Inflammatory macrophage treated with lipopolysaccharide for 1 hour (primary cell): Measurements from ENCODE around the gene RIT2.

Source experiments
- DNase-seq, 2 donors: peaks; one replicate each; pipeline ENCODE4 v3.0.0-alpha.2; 2020 to 2022

Gene RIT2

DNA sequence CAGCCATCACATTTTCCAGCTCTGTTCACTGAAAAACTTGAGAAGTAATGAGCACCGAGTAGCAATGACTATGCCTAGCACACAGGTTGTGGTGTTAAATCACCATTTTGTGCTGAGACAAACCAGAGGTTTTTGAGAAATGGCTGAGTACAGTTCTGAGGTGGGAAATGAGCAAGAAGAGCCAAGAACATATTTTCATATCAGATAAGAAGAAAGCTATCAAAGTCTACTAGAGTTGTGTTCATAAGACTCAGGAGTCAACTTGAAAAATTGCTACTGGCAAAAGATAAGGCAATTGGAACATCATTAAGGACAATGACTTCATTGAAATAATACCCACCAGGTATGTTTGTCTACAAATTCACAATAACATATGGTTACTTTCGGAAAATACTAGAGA, 108.1 kb downstream of the RIT2 start:
- no peak for DNase-seq

DNA sequence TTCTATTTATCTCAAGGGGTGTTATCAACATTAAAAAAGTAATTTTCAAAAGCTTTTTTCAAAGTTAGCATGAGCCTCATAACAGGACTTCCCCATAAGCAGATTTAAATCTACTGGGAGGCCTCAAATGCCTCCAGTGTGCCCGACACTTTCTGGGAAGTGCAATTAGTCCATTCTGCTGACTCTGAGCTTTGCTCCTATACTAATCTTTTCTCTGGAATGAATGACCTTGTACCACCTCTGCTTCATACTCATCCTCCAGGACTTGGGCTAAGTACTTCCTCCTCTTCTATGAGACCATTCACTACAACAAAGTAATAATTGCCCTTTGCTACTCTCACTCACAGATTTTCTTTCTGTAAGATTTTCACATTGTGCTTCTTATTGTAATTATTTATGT, 111.1 kb downstream of the RIT2 start:
- DNase-seq, result no peak

DNA sequence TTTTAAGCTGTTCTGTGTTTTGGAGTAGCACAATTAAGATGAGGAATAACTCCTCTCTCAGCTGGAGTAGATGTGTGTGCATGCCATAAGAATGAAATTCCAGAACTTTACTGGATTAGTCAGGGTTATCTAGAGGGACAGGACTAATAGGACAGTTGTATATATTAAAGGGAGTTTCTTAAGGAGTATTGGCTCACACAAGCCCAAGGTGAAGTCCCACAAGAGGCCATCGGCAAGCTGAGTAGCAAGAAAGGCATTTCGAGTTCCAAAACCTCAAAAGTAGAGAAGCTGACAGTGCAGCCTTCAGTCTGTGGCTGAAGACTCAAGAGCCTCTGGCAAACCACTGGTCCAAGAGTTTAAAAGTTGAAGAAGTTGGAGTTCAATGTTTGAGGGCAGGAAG, 113.7 kb downstream of the RIT2 start:
- no peak for DNase-seq

DNA sequence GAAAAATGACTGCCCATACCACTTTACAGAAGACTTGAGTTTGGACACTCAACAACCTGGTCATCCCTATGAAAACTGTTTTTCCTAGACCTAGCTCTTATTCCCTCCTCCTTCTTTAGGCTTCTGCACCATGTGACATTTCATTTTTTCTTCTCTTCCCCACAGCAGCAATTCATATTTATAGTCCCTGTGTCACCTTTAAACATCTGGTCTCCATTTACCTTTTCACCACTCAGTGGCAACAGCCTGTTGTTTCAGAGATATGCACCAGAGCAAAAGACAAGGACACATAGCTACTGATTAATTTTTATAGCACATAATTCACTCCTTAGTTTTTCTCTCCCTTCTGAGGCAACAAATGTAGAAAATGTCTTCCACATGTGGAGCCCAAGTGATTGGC, 118.7 kb downstream of the RIT2 start:
- DNase-seq, result no peak

DNA sequence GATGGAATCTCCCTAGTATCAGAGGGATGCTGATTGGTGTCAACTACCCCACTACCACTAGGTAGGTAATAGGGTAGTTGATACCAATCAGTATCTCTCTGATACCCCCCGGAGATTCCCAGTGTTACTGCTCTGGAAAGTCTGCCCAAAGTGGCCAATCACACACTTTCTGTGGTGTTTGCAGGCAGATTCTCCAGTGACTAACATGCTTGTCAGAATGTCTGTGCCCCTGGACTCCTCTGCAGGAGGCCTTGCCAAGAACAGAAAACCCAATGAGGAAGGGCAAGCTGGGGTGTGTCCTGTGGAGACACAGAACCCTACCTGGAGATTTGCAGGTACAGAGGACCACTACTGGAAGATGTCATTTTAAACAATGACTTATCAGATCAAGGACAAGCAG, 135.1 kb downstream of the RIT2 start:
- DNase-seq, result no peak

DNA sequence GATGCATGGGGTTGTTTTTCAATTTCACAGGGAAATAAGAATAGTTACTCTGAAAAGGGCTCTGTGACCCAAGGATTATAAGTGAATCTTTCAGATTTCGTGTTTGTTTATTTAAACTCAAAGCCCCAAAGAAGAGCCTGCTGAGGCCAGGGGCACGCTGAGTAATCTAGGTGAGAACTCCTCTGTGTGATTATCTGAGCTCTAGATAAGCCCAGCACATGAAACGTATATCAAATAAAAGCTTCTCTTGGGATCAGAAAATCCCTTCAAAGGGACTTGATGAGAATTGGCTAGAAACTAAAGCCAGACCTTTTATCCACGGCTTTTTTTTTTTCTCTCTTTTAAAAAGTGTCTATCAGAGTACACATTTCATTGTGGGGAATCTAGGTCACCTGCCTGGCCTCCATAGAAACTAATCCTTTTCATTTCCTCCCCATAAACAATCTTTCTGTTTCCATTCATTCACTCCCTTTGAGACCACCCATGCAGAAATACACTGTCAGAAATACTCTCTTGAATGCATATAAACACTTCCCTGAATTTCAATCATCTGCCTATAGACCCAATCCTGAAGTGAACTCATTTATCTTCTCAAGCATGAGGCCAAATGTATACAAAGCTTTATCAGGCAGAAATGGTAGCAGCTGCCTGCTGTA, 137.4 kb downstream of the RIT2 start:
- DNase-seq, result no peak

DNA sequence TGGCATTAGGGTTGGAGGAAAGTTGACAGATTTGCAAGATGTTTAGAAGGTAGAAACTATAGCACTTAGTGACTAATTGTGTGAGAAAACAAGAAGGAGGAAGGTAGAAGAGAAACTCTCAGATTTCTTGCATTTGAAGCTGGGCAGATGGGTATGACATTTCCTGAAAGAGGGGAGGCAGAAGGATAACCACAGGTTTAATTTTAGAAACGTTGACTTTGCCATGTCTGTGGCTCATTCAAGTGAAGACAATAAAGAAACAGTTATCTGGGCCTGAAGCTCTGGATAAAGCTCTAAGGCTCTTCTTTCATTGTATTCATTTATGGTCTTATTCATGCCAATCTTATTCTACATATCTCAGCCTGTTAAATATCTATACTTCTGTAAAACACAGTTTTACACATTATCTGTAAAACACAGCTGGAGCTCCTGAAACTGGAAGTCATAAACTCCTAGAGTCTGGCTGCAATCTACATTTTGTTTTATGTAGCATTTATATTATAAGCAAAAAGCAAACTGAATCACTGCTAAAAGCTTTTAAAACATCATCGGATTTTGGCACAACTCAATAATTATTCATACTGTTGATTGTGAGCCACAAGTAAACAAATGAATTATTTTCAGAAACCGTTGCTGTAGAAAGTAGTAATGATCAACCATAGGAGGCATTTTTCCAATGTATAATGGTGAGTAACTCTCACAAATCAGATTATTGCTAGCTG, 138.5 kb downstream of the RIT2 start:
- no peak for DNase-seq

DNA sequence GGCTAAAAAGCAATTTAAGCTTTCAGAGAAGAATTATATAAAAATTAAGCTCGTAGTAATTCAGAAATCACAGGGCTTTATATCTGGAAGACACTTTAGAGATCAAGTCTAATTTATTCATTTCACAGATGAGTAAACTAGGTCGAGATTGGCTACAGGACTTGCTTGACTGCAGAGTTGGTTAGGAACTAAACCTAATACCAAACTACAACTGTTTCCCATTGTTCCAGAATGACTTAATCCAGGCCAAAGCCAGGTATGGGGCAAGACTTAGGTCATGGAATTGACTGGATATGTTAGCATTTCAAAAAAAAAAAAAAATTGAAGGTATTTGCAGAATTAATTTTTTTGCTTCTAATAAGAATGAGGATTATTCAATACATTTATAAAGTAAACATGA, 146.1 kb downstream of the RIT2 start:
- DNase-seq, result no peak

DNA sequence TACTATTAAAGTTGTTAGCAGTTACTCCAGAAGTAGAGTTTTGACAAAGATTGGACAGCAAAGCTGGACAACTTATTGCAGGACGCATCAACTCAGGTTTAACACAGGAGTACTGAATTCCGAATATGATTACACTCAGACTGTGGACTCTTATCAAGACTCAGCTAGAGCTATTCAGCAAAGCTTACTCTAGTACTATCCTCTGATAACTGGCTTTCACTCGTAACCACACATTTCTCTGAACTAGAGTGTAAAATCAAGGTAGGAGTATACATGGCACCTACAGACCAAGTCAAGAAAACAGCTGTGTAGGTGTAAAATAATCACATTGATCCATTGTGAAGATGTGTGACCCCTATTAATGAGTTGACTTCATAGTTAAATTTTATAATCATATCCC, 154.2 kb downstream of the RIT2 start:
- DNase-seq, result no peak

DNA sequence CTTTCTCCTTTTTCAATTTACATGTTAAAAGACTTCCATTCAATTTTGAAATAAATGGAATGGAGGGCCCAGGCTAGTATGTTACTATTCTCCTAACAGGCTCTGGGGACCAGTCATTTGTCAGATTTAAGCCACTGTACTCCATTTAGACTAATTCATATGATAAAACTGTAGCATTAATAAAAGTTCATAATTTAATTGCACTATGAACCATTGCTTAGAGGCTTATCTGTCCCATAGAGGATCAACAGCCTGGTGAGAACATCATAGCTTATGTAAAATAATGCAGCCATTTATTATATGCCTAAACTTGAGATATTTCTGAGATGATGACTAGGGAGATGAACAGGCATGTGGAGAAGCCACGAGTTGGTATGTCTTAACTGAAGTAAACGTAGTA, 156.0 kb downstream of the RIT2 start:
- DNase-seq, result no peak

DNA sequence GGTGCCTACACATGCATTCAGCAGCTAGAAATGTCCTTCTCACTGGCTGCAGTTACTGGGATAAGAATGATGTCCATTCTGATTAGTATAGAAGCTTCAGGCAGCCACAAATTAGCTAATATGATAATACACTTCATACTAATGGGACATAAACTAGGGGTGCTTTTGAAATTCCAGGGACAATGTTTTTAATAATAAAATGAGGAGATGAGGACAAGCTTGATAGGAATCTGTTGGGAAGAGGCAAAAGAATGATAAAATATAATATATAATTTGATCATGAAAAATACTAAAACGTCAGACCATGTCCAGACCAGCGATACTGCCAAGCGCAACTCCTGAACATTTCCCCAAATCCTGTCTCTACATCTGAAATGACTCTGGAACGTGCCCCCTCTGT, 157.1 kb downstream of the RIT2 start:
- DNase-seq, result no peak

DNA sequence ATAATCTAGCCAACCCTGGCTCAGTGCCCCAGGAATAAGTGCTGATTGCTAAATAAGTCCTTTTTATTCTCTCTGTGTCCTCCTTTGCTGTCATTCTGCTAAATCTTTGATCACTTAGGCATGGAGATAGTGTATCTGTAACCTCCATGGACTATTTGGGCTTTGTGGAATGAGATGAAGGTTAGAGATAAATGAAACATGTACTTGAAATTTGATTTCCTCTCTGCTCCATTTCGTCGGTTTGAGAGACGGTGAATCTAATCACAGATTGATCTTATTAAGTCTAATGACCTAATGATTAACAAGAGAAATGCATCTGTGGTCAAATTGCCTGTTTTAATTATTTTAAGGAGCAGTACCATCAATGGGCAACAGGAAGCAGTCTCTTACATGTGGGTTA, 159.2 kb downstream of the RIT2 start:
- DNase-seq, result no peak

DNA sequence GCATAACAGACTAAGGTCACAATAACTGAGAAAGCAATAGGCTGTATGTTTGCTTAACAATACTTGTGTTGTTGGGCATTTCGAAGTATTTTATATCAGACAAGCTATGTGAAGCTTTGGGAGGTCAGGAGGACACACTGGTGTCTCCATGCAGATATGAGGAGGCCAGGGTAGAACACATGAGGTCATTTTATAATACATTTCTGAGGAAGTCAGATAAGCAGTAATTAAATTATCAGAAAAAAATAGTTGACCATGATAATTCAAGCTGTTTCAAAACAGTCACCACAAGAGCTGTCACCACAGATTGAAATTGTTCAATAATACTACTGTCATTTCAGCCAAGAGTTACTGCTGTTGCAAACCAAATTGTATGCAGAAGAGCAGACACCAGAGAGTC, 160.6 kb downstream of the RIT2 start:
- no peak for DNase-seq

DNA sequence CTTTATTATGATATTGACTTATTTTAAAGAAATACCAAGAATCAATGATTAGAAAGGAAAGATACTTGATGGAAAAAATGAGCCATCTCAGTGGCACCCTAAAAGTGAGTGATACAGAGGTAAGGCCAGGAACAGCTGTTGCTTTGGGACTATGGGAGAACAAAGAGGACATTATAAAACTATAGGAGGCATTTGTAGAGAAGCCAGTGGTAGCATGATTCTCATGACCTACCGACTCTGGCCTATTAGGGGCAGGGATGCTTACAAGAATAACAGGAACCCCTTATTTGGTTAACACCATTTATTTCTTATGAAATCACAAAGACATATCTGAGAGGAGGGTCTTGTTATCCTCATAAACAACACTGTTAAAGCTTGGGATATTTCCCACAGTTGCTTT, 162.2 kb downstream of the RIT2 start:
- no peak for DNase-seq

DNA sequence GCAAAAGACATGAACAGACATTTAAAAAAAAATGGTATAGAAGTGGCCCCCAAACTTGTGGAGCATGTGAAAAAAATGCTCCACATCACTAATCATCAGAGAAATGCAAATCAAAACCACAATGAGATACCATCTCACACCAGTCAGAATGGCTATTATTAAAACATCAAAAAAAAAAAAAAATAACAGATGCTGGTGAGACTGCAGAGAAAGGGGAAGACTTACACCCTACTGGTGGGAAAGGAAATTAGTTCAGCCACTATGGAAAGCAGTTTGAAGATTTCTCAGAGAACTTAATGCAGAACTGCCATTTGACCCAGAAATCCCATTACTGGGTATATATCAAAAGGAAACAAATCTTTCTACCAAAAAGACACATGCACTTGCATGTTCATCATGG, 164.8 kb downstream of the RIT2 start:
- no peak for DNase-seq

DNA sequence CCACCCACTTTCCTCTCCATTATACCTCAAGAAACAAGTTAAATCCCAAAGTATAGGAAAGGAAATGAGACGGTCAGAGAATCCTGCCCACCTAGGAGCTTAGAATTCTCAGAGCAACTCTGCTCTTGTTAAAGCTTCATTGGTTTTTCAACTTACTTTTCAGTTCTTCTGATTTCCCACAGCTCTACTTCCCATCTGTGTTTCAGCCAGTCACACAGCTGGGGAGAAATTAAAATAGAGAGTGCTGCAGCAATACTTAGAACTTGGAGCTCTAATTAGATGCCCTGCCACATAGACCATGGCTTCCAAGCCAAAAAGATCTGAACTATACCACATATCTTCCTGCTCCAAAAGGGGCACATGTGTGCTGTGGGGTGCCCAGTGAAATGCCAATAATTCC, 166.7 kb downstream of the RIT2 start:
- no peak for DNase-seq

DNA sequence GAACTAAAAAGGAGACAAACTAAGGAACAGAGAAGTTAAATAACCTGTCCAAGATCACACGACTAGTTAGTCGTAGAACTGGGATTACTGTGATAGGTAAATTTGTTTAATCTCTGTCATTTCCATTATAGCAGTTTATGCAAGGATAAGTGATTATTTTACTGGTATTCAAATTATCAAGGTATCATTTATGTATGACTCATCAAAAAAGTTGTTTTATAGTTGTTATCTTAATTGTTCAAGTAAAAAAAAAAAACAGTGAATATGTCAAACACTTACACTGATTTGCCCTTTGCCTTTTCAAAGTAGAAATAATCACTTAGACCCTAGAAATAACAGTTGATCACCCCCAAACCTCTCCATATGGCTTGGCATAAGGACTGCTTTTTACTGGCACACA, 173.6 kb downstream of the RIT2 start:
- DNase-seq, result no peak

DNA sequence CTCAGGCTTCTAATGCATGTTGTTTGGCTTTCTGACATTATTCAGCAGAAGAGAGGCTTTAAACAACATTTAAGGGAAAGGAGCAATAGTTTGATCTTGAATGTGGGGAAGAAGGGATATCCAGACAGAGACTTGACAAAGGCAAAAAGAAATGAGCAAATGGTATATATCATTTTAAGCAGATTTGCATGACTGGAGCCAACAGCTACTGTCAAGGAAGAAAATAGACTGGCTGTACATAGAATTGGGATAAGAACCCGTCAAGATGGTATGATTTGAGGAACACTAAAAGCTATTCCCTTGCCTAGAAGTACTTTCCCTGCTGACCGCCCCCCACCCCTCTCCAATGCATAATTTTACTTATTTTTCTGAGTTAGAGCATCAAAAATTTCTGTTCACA, 174.5 kb downstream of the RIT2 start:
- no peak for DNase-seq

DNA sequence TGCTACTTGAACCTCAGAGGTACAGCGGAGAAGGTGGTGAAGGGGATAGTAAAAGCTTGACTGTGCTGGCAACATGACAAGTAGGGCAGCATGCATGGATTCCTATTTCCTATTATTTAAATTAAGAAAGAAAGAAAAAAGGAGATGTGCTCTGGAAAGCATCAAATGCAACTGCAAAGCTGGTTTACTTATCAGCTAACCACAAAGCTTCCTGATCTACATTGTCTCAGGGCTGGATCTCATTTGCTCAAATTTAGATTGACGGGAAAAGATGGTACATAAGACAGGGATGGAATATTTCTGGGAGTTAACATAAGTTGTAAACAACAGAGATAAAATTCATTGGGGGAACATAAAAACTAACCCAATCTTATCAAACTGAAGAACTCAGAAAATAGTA, 178.0 kb downstream of the RIT2 start:
- DNase-seq, result no peak

DNA sequence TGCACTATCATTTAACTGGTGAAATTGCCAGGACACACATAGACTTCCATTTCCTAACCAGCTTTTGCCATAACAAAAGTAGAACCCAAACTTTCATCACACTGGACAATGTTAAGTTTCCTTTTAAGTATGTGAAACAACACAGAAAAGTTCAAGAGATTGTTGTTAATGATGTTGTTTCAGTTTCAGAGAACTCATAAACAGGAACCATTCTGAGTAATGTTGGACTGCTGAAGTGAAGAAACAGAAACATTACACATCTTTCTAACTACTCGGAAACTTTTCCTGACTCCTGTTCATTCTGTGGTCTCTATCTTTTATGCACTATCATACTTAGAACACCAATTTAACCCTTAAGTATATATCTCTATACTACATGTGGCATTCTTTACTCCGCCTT, 179.2 kb downstream of the RIT2 start:
- DNase-seq, result no peak

DNA sequence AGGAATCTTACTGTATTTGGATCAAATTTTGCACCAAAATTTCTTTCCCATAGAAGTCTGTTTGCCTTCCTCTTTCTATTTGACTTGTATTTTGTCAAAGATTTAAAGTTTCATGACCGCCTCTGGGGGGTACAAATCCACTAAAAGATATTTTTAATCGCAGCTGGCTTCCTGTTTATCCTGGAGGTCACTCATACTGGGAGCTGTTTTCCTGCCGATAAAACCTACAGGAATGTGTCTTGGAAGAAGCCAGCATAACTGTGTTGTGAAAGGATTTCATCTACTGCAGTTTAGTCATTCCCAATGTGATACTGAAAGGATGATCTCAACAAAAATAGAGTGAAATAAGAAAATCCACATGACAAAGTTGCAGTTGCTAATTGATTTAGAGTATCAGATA, 184.0 kb downstream of the RIT2 start:
- no peak for DNase-seq

DNA sequence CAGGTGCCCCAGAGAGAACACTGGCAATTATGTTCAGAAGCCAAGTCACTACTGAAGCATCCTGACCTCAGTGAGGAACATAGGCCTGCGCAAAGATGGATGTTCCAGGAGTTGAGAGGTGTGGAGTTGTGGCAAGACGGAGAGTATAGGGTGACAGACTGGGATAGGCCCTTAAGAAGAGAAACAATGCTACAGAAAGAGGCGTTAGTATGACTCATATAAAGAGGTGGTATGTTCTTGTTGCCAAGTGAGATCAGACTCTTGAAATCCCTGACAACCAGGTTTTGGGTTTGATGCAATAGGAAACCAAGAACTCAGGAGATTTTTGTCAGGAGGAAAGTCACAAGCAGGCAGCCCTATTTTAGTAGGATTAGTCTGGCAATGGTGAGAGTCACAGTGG, 185.6 kb downstream of the RIT2 start:
- no peak for DNase-seq

DNA sequence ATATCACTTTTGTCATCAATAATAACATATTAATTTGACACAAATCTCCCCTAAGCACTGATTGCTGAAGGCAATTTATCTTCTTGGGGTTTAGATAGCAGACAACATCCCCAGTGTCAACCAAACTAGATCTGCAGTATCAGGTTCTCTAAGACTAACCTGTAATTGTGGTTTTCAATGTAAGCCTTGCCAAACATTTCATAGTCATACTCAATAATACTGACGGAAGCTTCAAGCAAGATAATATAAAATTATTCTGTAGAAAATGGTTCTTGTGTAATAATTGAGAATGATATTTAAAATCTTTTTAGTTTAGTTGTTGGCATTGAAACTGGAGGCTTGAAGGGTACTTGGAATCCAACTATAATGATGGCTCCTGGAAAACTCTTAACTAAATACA, 186.3 kb downstream of the RIT2 start:
- no peak for DNase-seq

DNA sequence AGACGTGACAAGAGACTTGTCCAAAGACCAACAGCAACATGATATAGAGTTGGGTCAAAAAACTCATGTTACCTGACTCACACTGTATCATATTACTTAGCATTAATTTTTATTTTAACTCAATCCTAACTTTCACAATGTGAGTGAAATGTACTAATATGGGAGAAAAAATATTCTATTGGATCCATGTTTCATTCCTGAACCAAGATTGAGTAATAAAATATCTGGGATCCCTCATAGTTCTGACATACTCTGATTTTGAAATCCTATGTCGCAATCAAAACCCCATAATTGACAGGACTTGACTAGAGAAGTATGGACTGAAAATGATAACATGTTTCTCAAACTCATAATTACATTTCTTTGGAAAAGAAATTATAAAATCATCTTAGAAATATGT, 190.4 kb downstream of the RIT2 start:
- DNase-seq, result peak in 1 of 2 donors; percentile 2

DNA sequence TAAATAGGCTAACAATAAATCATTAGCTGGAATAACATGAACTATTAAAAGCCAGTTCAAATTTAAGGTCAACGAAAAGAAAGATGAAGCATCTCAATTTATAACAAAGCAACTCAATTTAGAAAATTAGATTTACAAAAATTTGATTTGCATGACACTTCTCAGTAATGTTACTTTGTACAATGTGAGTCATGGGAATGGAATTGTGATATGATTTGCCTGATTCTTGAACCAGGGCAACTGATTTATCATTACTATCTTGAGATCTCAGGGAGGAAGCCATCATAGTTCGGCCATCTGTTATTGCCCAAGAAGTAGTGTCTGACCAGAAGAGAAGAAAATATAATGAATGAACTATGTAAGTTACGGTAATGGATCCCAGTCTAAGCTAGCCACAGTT, 193.1 kb downstream of the RIT2 start:
- no peak for DNase-seq
